GM21619 (cell line): ENCODE measurements around the gene SLC35F6.
"Not testable (repeated sequence)": the region's sequence is repeated elsewhere in the genome, so short reads cannot be mapped to it uniquely, and the experiment has no call there.

Source experiments
- ATAC-seq: cut with Tn5 transposase; IDR thresholded peaks from one replicate; pipeline ENCODE4 v1.9.1; 2021; ENCODE audit not compliant: unreplicated experiment

SLC35F6 gene

DNA sequence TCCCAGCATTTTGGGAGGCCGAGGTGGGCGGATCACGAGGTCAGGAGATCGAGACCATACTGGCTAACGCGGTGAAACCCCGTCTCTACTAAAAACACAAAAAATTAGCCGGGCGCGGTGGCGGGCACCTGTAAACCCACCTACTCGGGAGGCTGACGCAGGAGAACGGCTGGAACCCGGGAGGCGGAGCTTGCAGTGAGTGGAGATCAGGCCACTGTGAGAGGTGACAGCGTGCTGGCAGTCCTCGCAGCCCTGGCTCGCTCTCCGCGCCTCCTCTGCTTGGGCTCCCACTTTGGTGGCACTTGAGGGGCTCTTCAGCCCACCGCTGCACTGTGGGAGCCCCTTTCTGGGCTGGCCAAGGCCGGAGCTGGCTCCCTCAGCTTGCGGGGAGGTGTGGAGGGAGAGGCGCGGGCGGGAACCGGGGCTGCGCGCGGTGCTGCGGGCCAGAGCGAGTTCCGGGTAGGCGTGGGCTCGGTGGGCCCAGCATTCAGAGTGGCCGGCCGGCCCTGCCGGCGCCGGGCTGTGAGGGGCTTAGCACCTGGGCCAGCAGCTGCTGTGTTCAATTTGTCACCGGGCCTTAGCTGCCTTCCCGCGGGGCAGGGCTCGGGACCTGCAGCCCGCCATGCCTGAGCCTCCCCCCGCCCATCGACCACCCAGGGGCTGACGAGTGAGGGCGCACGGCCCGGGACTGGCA, 50.1 kb downstream of the SLC35F6 start:
- not testable (repeated sequence) for ATAC-seq

DNA sequence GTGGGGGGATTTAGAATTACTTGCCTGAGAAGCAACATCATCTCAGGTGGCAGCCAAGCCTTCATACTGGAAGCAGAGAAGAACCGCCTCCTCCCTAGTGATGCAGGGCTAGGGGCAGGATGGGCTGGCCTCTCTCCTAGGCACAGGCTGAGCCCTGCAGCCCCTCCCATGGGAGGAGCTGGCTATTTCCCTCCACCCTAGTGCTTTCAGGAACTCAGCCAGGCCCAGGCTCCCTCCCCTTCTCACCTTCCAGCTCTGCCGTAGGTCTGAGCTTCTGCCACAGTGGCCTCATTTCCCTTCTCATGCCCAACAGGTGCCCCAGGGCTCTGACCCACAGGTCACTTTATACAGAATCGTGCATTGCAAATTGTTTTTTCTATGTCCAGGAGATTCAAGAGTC, 52.8 kb downstream of the SLC35F6 start:
- no peak for ATAC-seq

DNA sequence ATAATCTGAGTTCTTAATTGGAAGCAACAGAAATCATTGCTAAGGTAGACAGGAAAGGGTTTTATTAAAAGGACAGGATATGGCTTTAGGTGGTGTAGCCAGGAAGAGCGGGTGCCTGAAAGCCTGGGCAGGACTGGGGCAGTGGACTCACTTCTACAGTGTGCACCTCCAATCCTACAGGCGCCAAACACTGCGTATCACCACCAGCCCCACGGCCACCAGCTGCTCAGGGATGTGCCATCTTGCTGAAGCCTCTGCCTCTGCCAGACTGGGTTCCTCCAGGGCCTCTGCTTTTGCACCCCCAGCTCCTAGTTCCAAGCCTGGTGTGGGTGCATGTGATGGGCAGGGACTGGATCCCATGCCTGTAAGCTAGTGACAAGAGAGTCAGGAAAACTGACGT, 54.2 kb downstream of the SLC35F6 start:
- ATAC-seq: no peak

DNA sequence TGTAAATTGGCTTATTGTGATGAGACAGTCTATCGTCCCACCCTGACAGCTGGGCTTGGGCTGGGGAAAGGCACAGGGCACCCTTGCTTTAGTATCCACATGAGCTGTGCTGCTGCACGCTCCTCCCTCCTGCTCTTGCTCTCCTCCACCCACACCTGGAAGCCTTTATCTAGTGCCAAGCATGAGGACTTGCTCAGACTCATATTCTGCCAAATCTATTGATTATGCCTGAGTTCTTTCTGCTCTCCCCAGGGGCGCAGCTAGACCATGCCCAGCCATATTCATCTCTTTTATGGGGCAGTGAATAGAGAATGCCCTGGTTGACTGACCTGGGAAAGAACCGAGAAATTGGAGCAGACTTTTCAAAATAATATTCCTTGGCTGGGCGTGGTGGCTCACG, 54.9 kb downstream of the SLC35F6 start:
- ATAC-seq: no peak

DNA sequence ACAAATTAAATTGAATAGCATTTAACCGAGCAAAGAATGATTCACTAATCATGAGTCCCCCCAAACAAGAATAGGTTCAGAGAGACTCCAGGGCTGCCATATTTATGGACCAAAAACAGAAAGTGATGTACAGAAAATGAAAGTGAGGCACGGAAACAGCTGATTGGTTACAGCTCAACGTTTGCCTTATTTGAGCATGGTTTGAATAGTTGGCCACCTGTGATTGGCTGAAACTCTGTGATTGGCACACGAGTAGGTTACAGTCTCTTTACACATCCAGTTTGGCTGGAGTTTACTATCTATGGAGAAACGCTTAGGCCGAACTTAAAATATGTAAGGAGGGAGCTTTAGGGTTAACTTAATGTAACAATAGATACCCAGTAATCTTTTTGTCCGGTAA, 56.8 kb downstream of the SLC35F6 start:
- no peak for ATAC-seq

DNA sequence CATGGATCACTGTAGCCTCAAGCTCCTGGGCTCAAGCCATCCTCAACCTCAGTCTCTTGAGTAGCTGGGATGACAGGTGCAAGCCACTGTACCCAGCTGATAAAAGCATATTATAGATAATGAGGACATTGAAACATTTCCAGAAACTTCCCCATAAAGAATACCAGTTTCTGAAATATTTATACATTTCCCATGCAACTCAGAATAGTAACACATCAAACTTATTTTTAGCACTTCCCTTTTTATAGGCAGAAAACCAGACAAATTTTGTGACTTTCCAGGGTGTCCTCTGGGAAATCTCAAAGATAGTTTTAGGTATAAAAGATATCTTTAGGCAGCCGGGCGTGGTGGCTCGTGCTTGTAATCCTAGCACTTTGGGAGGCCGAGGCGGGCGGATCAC, 58.8 kb downstream of the SLC35F6 start:
- no peak for ATAC-seq
